Esophagus squamous epithelium (tissue), 5 donors: Measurements from ENCODE around the gene MGAT5B. TPM values are rescaled to one million over a fixed set of nuclear protein-coding genes. Genes with fewer than 3 reads are reported as not detected.

Source experiments
- DNase-seq: peaks from one replicate; lab custom pipeline; 2025; lab: John Stamatoyannopoulos, UW
- H3K27ac ChIP-seq, 4 donors: fragments of 200-600 bp; sonication (generic); one replicate each; pipeline ENCODE4 v1.5.1; 2016 to 2019; ENCODE audit warnings: mild to moderate bottlenecking in 1 of 4
- H3K27me3 ChIP-seq, 4 donors: fragments of 200-600 bp; sonication (generic); 1 replicate in 3 of 4; 2 replicates in 1 of 4; pipeline versions ENCODE4 v1.5.1 to v1.6.0; 2017 to 2021; ENCODE audit warnings: antibody characterized with exemption in 1 of 4
- H3K36me3 ChIP-seq, 3 donors: fragments of 200-600 bp; sonication (generic); one replicate each; pipeline ENCODE4 v1.5.1; 2016 to 2019
- H3K4me1 ChIP-seq, 3 donors: fragments of 200-600 bp; sonication (generic); one replicate each; pipeline ENCODE4 v1.5.1; 2017 to 2019
- H3K4me3 ChIP-seq, 4 donors: fragments of 200-600 bp; sonication (generic); 1 replicate in 3 of 4; 2 replicates in 1 of 4; pipeline ENCODE4 v1.5.1; 2016 to 2019; ENCODE audit warnings: mild to moderate bottlenecking in 2 of 4, moderate library complexity in 1 of 4
- H3K9me3 ChIP-seq, 3 donors: fragments of 200-600 bp; sonication (generic); one replicate each; pipeline ENCODE4 v1.5.1; 2016 to 2019
- POLR2A ChIP-seq, 4 donors: fragments of 450-650 bp; IDR thresholded peaks; one replicate each; pipeline ENCODE4 v1.6.1; 2017; ENCODE audit warnings: antibody characterized with exemption in 4 of 4, mild to moderate bottlenecking in 4 of 4, moderate library complexity in 3 of 4
- WGBS, 2 donors: methylation state at CpG; one replicate each; pipeline ENCODE4 v1.1.5; 2018; 5-methylcytosine and 5-hydroxymethylcytosine counted together
- intact Hi-C: fragments of 100-400 bp; cut with DNase I; formaldehyde crosslinking; loops from one replicate; pipeline ENCODE4 v1.15.0; 2022
- total RNA-seq, 4 donors: library from RNA; depleted of rRNA; stranded (reverse); fragments of >200 nt; gene quantifications; one replicate each; pipeline ENCODE4 v1.1.0, GENCODE V29; 2016
- TF ChIP-seq, protein P1 (sequence below), 6 experiments: fragments of 450-650 bp in 4 of 6; fragments of 200-600 bp in 2 of 6; sonication (generic) in 2 of 6; IDR thresholded peaks; one replicate each; pipeline ENCODE4 v1.5.1; 2016 to 2019; ENCODE audit warnings: antibody characterized with exemption in 6 of 6, mild to moderate bottlenecking in 4 of 6, moderate library complexity in 4 of 6
- donor health status: DM: yes; HTN: yes; CAD: no.

MGAT5B gene
- total RNA-seq, 4 donors from 2014 or later: 1.3 TPM; not detected in 3

DNA sequence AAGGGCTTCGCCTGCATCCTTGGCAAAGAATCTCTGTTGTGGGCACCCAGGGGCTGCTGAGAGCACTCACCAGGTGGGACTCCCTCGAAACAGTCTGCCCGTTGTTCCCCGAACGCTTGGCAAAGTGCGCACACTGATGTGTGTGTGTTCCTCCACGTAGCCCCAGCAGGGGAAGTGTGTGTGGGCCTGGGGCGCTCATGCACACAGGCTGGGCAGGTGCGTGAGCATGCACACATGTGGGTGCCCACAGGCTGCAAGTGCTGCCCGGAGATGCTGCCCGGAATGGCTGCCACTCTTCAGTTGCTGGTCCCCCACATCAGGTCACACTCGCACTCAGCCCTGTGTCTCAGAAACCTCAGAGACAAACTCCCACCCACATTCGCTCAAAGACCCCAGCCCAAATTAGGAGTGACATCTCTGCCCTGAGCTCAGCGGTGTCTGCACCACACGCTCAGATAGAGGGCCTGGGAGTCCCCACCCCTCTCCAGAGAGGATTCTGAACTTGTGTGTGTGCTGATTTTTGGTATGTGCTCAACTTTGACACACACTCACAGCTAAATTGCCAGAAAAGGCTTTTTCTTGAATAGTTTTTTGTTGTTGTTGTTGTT lies 119.4 kb downstream of the MGAT5B start:
- 61 to 73% methylated on average over 12 of the region's 15 CpGs for WGBS, 2 donors
- intact Hi-C loops: no loop called here
- Histone ChIP-seq H3K36me3 (no peaks in the 10 kb centered on the region), H3K27ac (no peak overlapping the region), H3K9me3 (no peaks in the 10 kb centered on the region), H3K4me3 (no peak overlapping the region), H3K4me1 (no peaks in the 10 kb centered on the region), H3K27me3 (peaks cover 0 to 51% (median 0%) of the 10 kb centered on the region in 4 donors)
- no peak for TF ChIP-seq POLR2A (IDR thresholded peaks at IDR 0.05)
- TF ChIP-seq, protein P1, sequence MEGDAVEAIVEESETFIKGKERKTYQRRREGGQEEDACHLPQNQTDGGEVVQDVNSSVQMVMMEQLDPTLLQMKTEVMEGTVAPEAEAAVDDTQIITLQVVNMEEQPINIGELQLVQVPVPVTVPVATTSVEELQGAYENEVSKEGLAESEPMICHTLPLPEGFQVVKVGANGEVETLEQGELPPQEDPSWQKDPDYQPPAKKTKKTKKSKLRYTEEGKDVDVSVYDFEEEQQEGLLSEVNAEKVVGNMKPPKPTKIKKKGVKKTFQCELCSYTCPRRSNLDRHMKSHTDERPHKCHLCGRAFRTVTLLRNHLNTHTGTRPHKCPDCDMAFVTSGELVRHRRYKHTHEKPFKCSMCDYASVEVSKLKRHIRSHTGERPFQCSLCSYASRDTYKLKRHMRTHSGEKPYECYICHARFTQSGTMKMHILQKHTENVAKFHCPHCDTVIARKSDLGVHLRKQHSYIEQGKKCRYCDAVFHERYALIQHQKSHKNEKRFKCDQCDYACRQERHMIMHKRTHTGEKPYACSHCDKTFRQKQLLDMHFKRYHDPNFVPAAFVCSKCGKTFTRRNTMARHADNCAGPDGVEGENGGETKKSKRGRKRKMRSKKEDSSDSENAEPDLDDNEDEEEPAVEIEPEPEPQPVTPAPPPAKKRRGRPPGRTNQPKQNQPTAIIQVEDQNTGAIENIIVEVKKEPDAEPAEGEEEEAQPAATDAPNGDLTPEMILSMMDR (IDR thresholded peaks at IDR 0.05): no peak
- DNase-seq: no peak

- H3K36me3 ChIP-seq: no peaks in the 10 kb centered on the region
- intact Hi-C loops: no loop called here
- H3K9me3 ChIP-seq: no peaks in the 10 kb centered on the region
- DNase-seq: no peak
- peaks cover 0 to 50% (median 0%) of the 10 kb centered on the region in 4 donors for H3K27me3 ChIP-seq
- no peak overlapping the region for H3K4me3 ChIP-seq
- 83 to 90% methylated on average over 11 to 12 of the region's 13 CpGs for WGBS, 2 donors
- H3K4me1 ChIP-seq: no peaks in the 10 kb centered on the region
- no peak overlapping the region for H3K27ac ChIP-seq
- TF ChIP-seq, protein P1 (IDR thresholded peaks at IDR 0.05): no peak
- no peak for TF ChIP-seq POLR2A (IDR thresholded peaks at IDR 0.05)
Measured at GRCh38 chr17:76988796-76989195, 120.6 kb downstream of the MGAT5B start.

DNA sequence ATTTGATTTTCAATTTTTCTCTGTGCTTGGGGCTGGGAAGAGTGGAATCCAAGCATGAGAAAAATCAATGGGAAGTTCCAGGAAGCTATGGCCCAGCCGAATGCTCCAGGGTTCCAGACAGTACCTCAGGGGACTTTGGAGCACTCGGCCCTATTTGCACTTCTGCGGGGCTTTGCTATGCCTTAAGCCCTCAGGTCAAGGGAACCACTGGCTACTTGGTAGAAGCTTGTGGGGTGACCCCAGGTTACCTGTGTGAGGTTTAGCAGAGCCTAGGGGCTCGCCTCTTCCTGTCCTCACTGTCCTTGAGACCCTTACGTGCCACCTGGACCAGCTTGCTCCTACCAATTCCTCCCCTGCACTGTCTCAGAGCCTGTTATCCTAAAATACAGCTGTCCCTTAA lies 121.3 kb downstream of the MGAT5B start:
- no peak for DNase-seq
- WGBS, 2 donors: 49 to 56% methylated on average over 3 of the region's 5 CpGs
- intact Hi-C loops: no loop called here

DNA sequence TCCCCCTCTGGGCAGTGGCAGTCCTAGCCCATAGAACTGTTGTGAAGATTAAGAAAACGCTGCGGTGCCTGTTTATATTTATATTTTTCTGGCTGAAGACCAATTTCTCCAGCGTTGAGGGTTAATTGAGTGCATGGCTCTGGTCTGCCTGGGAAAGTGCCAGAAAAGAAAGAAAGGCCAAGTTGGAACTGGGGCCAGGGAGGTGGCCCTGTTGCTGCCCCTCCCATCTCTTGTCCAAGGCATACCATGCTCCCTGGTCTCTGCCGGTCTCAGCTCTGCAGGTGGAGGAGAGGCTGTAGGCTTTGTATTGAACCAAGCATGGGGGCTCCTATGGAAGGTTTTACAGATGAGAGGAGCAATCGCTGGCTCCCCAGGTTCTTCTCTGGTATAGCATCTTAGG lies 124.7 kb downstream of the MGAT5B start:
- Histone ChIP-seq H3K9me3 (no peaks in the 10 kb centered on the region), H3K4me3 (no peak overlapping the region), H3K36me3 (no peaks in the 10 kb centered on the region), H3K4me1 (no peaks in the 10 kb centered on the region), H3K27me3 (peaks cover 0 to 64% (median 0%) of the 10 kb centered on the region in 4 donors), H3K27ac (no peak overlapping the region)
- TF ChIP-seq, protein P1 (IDR thresholded peaks at IDR 0.05): no peak
- no peak for TF ChIP-seq POLR2A (IDR thresholded peaks at IDR 0.05)
- no peak for DNase-seq
- intact Hi-C loops: no loop called here
- 35 to 48% methylated on average over 5 of the region's 5 CpGs for WGBS, 2 donors

More for the DNA sequence above, 121.3 kb downstream of the MGAT5B start:
- H3K27ac ChIP-seq: no peak overlapping the region
- H3K9me3 ChIP-seq: no peaks in the 10 kb centered on the region
- no peaks in the 10 kb centered on the region for H3K36me3 ChIP-seq
- TF ChIP-seq, protein P1 (IDR thresholded peaks at IDR 0.05): no peak
- TF ChIP-seq POLR2A (IDR thresholded peaks at IDR 0.05): no peak
- H3K27me3 ChIP-seq: peaks cover 0 to 47% (median 0%) of the 10 kb centered on the region in 4 donors
- H3K4me3 ChIP-seq: no peak overlapping the region
- no peaks in the 10 kb centered on the region for H3K4me1 ChIP-seq

GRCh38 chr17:76993651-76994050 lies 125.4 kb downstream of the MGAT5B start:
- 38 to 59% methylated on average over 4 to 5 of the region's 5 CpGs for WGBS, 2 donors
- Histone ChIP-seq H3K36me3 (no peaks in the 10 kb centered on the region), H3K9me3 (no peaks in the 10 kb centered on the region), H3K27ac (no peak overlapping the region), H3K4me1 (no peaks in the 10 kb centered on the region), H3K4me3 (no peak overlapping the region), H3K27me3 (peaks cover 0 to 72% (median 0%) of the 10 kb centered on the region in 4 donors)
- TF ChIP-seq POLR2A (IDR thresholded peaks at IDR 0.05): no peak
- TF ChIP-seq, protein P1 (IDR thresholded peaks at IDR 0.05): no peak
- no peak for DNase-seq
- intact Hi-C loops: no loop called here
